VCaP (cell line): Measurements from ENCODE around the gene ZNF385A.

Source experiments
- H3K27ac ChIP-seq: fragments of 450-650 bp; 2 replicates; pipeline ENCODE4 v1.5.1; 2017
- TF ChIP-seq, protein P1 (sequence below): fragments of 450-650 bp; conservative IDR thresholded peaks from 2 replicates; pipeline ENCODE4 v1.5.1; 2017; ENCODE audit warnings: mild to moderate bottlenecking, moderate library complexity

Gene ZNF385A

GRCh38 chr12:54405106-54405505 lies 20.6 kb upstream of the ZNF385A start:
- no peak overlapping the region for H3K27ac ChIP-seq
- TF ChIP-seq, protein P1, sequence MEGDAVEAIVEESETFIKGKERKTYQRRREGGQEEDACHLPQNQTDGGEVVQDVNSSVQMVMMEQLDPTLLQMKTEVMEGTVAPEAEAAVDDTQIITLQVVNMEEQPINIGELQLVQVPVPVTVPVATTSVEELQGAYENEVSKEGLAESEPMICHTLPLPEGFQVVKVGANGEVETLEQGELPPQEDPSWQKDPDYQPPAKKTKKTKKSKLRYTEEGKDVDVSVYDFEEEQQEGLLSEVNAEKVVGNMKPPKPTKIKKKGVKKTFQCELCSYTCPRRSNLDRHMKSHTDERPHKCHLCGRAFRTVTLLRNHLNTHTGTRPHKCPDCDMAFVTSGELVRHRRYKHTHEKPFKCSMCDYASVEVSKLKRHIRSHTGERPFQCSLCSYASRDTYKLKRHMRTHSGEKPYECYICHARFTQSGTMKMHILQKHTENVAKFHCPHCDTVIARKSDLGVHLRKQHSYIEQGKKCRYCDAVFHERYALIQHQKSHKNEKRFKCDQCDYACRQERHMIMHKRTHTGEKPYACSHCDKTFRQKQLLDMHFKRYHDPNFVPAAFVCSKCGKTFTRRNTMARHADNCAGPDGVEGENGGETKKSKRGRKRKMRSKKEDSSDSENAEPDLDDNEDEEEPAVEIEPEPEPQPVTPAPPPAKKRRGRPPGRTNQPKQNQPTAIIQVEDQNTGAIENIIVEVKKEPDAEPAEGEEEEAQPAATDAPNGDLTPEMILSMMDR: no peak

DNA sequence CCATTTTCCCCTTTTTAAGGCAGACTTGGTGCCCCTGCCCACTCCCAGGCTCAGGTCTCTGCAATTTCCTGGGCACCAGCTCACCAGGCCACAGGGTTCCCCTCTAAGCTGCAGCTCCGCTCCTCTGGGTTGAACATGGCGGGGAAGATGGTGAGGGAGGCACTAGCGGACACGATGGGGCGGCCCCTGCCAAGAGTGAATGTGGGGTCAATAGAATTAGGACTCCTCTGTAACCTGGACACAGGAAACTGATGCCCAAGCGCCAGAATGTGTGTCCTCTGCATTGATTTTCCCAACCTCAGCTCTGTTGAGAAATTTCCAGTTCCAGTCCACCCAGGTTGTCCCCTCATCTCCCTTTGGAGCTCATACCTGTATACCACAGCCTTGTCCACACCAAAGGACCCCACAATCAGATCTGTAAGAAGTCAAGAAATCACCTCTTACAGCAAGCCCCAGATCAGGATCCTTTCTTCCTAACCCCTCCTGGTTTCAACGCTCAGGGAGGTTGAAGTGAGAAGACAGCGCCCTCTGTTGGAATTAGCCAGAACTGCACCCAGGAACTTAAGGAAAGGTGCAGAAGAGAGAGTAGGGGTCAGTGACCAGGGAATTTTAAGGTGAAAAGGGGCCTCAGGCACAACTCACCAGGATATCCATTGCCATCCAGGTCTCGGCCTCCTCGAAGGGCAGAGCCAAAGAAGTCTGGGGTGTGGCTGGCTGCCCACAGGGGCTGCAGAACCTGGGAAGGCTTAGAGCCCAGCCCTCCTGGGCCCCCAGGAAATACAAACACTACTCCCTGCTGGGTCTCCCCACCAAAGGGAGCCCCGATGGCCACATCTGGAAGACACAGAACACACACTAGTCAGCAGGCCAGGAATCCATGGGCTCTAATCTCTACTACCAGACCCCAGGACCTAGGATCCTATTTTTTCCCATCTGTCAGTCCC lies 19.8 kb upstream of the ZNF385A start:
- no peak overlapping the region for H3K27ac ChIP-seq
- TF ChIP-seq, protein P1: peak; percentile 88

DNA sequence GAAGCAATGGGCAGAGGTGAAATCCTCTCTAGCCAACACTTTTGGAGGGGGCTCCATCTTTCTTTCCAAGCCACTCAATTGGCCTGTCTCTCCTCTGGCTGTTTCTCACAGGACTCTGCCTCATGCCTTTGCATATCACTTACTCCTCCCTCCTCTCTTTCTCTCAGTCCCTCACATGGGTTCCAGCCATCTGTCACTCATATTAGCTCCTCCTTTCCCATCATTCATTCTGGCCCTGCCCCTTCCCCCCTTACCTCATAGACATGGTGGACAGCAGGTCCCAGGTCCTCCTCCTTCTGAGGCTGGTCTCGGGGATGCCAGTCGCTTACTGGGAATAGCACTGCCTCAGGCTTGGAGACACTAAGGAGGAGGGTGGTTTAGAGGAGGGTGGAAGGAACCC lies 16.6 kb upstream of the ZNF385A start:
- TF ChIP-seq, protein P1: no peak

GRCh38 chr12:54398995-54399793 lies 14.7 kb upstream of the ZNF385A start:
- TF ChIP-seq, protein P1: peak; percentile 100
- no peak overlapping the region for H3K27ac ChIP-seq

More for the DNA sequence above, 16.6 kb upstream of the ZNF385A start:
- H3K27ac ChIP-seq: no peak overlapping the region

DNA sequence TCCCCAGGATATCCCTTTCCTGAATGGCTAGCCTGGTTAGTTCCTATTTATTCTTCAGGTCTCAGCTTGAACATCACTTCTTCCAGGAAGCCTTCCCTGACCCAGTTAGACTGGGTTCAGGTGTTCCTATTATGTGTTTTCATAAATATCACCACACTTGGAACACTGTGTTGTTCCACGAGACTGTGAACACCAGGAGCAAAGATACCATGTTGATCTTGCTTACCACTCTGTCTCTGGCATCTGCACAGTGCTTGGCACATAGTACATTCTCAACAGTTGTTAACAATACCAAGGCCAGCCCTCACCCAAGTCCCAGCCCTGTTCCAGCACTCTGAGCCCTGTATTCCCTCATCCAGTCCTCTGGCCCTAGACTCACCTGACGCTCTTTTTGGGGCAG lies 13.7 kb upstream of the ZNF385A start:
- H3K27ac ChIP-seq: no peak overlapping the region
- TF ChIP-seq, protein P1: no peak

GRCh38 chr12:54397157-54397556 lies 12.6 kb upstream of the ZNF385A start:
- no peak overlapping the region for H3K27ac ChIP-seq
- TF ChIP-seq, protein P1: no peak

DNA sequence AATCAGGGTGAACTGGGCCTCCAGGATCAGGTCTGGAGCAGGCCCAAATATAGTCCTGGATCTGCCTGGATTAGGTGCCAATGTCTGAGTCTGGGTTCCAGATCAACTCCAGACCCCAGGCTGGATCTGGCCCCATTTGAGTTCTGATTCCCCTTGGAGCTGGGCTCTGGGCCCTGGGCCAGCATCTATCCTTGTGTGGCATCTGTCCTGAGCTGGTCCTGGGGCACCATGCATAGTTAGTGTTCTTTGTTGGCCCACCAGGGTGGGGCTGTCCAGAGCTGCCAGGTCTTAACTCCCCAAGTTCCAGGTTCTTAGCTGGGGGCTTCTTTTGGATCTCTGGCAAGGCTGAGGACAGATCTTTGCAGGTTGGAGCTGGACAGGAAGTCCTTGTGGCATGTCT lies 11.0 kb upstream of the ZNF385A start:
- no peak overlapping the region for H3K27ac ChIP-seq
- TF ChIP-seq, protein P1: no peak
